ENCODE measurements around the gene TREML2.
A peak's percentile ranks its signal among the peaks of the same experiment; 100 is the strongest.
"Not testable (repeated sequence)": the region's sequence is repeated elsewhere in the genome, so short reads cannot be mapped to it uniquely, and the experiment has no call there.

The TREML2 gene

DNA sequence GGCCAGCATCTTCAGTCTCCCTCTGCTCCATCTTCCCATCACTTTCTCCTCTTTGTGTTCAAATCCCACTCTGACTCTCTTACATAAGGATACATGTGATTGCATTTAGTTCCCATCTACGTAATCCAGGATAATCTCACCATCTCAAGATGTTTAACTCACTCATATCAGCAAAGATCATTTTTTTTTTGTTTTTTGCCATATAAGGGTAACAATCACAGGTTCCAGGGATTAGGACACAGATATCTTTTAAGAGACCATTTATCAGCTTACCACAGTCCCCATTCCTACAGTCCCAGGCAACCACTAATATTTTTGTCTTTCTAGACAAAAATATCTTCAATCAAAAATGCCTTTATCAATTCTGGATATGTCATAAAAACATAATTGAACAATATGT, 3.2 kb upstream of the TREML2 start:
- DNase-seq: no peak

DNA sequence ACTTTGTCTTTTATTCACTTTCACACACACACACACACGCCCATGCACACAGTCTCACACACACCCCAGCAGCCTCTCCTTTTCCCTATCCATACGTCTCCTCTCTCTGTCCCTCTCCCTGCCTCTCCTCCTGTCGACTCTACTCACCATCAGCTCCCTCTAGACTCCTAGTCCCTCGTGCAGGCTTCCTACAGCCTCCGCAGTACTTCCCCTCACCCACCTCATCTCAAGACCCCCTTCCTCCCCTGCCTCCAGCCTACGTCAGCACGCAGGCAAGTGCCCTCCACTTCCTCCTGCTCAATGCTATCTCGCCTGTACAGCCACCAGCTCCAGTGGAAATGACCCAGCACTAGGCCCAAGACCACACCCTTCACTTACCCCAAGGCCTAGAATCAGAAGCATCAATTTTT, 820 bp upstream of the TREML2 start:
- DNase-seq: no peak

DNA sequence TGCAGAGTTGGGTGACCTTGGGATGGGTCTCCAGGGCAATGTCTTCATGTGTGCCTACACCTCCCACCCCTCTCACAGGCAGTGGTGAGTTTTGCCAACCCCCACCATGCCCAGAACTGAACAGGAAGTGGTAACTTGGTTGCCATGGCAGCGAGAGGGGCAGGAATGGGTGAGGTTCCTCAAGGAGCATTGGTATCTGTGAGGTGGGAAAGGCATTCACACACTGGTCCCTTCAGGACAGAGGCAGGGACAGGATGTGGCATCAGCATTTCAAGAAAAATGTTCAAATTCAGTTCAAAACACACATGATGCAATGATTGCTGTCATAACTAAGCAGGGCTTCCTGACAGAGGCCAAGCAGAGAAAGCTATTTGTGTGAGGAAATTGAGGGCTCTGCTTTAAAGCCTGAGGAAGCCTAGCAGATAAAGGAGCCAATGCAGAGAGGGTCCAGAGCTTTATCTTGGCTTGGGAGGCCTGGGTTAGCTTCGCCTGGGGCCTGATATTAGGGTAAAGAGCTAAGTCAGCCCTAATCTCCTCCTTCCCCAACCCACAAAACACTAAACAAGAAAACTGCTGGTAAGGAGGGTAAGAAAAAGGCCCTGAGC, 551 bp downstream of the TREML2 start:
- DNase-seq: peak; percentile 19

DNA sequence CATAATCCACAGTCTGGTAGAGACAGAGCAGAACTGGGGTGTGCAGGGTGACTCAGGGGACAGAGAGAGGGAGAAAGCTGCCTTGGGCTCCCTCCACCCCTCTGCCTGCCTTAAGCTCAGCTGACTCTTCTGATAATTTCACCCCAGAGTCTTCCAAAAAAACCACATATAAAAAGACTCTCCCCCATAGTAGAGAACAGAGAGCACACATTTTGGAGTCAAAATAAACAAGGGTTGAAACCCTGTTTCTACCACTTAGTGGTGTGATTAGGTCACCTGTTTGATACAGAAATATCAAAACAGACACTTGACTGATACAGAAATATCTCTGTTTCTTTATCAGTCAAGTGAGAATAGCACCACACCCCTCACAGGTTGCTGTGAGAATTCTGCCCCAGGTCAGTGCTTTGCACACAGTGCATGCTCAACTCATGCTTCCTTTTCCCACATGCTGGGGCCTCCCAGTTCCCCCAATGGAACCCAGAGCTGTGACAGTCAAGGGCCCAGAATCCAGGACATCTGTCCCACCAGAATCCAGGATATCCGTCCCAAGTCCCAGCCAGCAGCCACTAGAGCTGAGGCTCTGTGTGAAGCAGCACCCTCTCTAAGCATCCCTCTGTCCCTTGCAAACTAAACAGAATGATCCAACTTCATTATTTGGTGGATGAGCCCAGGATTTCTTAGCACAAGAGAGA, 1.2 kb downstream of the TREML2 start:
- no peak for DNase-seq

DNA sequence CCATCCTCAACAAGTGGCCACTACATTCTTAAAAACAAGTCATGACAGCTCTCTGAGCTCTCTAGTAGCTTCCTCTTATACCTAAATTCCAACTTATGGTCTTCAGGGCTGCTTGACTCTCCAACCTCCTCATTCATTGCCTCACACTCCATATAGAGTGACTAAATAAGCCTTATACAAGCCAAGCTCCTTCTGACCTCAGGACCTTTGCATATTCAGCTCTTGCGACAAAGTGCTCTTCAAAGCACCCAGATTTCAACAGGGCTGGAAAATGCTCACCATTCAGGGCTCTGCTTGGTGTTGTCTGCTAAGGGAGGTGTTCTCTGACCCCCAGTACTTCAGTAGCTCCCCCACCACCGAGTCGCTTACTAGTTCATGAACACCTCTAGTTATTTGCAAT, 3.7 kb downstream of the TREML2 start:
- DNase-seq: no peak

DNA sequence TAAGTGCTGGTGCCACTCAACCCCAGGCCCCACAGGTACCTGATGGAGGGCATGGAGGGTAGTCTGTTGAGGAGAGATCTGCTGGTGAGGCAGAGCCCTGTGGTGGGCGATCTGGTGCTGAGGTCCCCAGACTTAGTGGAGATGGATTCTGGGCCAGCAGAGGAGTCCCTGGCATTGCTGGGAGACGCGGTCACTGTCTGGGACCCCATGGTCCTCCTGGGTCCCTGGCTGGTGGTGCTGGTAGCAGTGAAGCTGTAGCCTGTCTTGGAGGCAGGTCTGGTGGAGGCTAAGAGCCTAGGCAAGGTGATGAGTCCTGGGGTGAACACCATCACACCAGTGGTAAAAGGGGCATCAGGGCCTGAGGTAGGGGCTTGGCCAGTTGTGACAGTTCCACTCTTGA, 6.6 kb downstream of the TREML2 start:
- DNase-seq: no peak

DNA sequence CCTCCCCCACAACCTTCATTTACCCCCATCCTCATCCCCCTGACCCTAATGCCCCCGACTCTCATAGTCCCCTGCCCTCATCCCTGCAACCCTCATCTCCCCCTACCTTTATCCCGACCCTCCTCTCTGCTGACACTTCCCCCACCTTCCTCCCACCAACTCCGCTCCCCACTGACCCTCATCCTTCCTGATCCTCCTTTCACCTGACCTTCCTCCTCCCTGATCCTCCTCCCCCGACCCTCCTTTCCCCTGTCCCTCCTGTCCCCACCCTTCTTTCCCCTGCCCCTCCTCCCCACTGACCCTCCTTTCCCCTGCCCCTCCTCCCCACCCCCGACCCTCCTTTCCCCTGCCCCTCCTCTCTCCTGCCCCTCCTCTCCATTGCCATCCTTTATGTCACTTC, 7.1 kb downstream of the TREML2 start:
- DNase-seq: no peak

DNA sequence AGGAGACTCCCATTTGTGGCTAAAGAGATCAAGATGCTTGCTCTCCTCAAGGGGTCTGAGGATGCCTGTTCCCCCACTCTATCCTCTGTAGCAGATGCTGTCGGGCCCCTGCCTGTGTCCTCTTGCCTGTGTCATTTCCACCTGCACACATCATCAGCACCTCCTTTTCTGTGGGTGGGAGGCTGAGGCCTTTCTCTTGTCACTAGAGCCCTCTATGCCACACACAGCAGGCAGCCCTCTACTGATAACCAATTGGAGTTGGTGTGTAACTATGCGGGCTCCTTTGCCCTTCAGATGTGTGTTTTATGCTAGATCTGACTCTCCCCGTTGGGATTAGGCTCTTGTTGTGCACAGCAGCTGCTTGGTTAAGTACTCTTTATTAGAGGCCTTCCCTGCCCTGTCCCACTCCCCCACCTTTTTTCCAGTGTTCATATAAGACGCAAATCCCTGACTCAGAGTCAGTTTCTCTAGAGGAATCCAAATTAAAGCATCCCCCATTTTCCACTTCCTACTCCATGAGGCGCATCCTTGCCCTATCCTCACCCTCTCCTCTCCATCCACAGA, 7.7 kb downstream of the TREML2 start:
- peak; percentile 9 for DNase-seq

DNA sequence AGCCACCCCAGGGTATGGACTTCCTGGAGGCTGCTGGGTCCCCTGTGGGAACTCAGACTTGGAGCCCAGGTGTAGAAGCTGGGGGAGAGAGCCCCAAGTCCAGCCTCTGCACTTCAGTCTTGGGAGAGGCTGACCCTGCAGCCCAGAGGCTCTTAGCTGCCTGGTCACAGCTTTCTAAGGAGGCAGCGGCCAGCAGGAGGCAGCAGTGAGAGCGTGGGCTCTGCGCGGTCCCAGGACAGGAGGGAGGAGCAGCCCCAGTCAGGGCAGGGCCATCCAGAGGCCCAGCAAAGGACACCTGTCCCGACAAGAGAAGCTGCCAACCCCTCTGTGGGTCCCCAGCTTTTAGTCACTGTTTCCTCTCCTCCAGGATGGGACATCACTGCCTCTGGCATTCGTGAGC, 9.4 kb downstream of the TREML2 start:
- peak; percentile 34 for DNase-seq

DNA sequence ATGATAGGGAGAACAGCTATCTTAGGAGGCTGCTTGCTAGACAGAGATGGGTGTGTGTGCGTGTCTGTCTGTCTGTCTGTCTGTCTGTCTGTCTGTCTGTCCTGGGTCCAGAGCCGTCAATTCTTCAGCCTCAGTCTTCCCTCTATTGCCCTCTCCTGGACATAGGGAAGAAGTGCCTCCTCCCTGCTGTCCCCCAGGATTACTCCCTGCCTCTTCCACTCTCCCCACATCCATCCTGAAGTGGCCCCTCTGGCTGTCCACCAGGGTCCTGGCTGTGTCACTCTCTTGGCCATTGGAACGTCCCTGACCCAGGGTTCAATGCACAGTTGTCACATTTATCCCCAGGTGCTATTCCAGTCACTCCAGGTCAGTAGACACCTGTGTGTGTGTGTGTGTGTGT, 10.2 kb downstream of the TREML2 start:
- DNase-seq: no peak

DNA sequence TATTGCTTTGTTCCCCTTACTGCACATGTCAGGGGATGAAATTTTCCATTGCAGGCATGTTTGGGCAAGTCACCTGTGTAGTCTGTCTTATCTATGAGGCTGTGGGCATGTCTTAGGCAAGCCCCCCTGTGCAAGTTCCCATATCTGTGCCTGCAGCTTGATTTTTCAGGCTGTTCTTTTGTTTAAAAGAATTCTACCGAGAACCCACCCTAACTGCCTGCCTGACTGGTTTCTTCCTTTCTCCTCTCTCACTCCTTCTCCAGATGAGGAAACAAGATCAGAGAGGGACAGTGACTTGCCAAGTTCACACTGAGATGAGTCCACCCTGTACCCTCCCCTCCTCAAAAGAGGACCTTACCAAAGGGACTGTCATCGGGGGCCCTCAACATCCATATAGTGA, 11.0 kb downstream of the TREML2 start:
- DNase-seq: no peak

DNA sequence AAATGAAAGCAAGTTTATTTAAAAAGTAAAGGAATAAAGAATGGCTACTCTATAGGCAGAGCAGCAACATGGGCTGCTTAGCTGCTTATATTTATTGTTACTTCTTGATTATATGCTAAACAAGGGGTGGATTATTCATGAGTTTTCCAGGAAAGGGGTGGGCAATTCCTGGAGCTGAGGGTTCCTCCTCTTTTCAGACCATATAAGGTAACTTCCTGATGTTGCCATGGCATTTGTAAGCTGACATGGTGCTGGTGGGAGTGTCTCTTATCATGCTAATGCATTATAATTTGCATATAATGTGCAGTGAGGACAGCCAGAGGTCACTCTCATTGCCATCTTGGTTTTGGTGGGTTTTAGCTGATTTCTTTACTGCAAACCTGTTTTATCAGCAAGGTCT, 11.9 kb downstream of the TREML2 start:
- not testable (repeated sequence) for DNase-seq

DNA sequence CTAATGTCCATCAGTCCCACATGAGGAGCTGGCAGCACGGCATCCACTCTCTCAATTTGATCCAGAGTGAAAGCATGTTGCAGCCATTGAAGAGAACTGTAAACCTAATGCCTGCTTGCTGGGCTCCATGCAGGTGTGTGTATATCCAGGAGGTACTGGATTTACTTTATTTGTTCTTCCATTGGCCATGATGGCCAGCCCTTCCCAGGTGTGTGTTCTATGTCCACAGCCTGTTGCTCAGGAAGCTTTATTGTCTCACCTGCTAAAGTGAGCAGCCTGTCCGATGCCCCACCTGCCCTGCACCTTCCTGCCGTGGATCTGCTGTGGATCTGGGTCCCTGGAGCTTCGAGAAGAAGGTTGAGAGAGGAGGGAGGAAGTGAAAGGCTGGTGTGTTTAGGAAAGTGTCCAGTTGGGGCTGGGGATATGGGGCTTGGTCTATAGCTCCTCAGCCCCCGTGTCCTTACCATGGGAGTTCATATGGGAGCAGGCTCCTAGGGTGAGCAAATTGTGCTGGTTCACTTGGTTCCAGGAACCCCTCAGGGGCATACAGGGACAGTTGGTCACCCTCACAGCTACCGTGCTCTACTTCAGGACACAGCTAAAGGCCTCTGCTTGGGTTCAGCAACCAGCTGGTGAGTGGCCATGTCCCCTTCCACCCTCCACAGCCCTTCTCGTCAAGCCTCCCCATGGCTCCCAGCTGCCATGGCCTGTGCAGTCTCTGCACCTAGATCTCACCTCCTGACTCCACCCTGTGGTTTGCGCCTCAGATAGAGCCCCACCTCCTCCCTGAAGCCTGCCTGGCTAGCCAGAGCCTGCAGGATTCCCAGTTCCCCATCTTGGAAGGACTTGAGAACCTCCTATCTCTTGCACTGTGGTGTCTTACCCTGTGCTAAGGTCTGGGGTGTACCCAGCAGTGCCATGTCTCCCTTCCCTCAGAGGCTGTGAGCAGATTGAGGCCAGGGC, 12.7 kb downstream of the TREML2 start:
- no peak for DNase-seq

DNA sequence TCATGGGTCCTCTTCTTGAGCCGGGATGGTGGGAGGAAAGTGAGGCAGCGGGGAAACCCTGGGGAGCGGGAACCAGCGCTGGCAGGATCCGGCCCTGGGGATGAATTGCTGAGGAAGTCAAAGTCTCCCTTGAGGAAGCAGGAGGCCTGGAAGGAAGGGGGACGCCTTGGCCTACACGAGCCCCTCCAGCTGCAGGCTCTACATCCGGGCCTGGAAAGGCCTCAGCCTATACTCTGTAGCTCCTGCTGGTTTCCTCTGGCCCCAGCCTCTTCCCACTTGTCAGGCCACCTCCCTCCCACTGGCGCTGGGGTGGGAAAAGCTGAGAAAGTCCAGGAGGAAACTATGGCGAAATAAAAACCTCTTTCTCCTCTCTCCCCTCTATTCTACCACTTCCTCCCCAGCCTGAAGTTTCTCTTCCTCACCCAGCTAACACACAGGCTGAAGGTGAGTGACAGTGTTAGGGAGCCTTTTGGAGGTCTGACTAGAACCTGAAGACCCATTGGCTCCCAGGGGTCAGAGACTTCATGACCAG, 14.9 kb downstream of the TREML2 start:
- no peak for DNase-seq

DNA sequence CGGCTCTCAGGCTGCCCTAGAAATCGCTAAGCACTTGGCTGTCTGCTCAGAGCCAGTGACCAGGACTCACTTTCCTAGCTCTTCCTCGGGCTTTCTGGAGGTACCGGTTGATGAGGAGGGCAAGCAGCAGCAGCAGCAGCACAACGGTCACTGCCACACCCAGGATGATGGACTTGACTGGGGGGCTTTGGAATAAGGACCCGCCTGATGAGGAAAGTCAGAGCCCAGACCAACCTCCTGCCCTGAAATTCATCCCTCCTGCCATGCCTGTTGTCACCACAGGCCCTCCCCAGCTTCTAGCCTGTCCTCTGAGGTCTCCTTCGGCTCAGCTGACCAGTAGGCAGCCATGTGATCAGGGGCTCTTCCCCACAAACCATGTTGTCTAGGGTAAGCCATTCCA, 16.2 kb downstream of the TREML2 start:
- no peak for DNase-seq

DNA sequence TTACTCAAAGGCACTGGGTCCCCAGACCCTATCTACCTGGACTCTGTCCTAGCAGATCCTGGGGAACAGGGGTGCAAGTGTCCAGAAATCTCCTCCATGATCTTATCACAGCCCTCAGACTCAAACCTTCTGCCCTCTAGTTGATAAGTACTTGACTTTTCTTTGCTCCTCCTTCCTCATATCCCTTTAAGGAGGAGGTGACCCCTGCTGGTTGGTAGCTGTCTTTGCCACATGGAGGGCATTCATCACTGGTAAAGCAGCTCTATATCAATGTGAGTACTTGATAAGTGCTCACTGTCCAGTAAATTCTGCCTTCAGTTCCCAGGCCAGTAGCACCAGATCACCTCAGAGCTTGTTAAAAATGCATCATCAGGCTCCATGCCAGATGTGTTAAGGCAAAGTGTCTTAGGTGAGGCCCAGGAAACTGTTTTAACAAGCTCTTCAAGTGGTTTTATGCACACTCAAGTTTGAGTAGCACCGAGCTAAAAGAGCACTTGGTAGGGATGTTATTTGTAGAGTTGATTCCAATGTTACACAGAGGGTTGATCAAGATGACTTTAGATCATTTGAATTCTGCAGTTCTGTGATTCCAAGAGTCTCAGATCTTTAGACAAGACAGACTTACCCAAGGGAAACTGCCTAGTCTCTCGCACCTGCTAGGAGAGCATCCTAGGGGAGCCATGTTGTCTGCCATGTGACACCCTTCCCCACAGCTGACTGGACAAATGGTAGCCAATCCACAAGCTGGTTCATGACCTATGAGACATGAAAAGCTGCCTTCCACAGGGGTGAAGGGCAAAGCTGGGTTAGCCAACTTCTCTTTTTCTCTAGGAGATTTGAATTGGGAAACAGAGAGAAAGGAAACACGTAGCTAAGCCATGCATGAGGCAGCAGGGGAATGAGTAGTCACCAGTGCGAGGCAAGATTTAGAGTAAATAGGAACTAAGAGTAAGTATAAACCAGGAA, 18.6 kb downstream of the TREML2 start:
- peak; percentile 25 for DNase-seq

DNA sequence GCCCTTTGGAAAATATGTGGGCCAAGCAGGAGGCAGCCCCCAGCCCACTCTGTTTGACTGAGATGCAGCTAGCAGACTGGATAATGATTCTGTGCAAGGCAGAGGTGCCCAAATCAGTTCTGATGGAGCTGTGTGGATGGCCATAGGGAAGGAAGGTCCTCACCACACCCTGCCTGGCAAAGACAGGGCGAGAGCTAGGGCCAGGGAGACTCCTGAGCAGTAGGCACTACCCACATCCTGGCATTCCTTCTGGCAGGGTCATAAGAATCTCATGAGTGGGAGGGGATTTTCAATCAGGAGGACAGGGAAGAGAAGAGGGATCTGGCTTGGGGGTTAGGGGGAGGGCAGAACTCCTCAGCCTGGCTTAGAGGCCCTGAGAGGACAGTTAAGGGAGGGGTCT, 19.4 kb downstream of the TREML2 start:
- DNase-seq: no peak

DNA sequence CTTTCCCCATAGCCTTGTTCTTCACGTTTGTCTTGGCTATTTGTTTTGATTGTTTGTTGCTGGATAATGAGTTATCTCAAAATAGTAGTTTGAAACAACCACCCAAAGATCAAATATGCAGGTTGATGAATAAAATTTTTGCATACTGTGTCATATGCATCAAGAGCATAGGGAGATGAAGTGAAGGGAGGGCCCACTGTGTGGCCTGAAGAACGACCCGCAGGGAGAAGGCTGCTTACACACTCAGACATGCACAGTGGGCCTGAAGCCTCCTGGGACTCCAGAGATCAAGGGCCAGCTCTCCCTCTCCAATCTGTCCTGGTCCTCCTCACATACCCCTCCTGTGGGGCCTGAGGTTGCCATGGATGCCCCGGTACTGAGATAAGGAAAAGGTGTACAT, 21.8 kb downstream of the TREML2 start:
- DNase-seq: no peak

DNA sequence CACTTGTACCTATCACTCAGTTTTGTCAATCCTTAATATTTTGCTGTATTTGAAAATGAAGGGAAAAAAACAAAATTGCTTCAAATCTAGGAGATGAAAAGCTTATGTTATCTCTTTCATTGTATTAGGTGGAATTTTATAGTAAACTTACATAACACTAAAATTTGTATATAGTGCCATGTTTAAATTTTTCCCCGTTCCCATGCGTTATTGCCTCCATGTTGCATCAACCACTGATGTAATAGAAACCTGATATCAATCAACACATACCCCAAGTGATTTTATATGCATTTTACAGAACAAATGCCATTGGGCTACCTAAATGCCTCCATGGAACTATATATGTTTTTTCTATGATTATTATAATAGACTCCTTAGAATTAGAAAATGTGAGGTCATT, 23.3 kb downstream of the TREML2 start:
- DNase-seq: no peak

DNA sequence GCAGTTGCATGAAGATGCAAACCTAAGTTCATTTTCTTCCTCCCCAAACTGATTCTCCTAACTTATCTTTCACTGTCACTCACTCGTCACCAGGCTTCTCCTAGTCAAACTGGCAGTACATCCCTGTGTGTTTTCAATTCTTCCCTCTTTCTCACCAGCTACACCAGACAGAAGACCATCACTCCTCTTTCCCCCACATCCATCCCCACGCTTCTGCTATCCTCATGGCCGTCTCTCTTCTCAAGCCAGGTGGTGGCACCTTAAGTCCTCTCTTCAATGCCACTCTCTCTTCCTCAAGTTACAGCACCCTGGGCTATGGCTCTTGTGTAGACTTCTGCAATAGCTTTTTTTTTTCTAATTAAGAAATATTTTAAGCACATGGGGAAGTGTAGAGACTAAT, 23.7 kb downstream of the TREML2 start:
- no peak for DNase-seq

DNA sequence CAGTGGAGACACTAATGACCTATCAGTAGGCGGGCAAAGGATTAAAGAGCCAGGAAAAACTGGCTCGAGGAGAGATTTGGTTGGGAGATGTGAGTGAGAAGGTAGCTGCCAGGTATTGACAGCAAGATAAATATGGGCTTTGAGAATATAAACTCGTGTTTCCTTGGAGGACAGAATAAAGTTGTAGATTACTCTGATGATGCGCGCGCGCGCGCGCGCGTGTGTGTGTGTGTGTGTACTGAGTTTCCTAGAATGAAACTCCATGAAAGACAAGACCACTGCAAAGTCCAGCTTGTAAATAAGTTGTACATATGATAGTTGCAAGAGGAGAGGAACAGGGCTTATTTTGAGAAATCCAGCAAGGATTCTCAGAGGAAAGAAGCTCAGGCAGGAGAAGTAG, 24.8 kb downstream of the TREML2 start:
- no peak for DNase-seq

DNA sequence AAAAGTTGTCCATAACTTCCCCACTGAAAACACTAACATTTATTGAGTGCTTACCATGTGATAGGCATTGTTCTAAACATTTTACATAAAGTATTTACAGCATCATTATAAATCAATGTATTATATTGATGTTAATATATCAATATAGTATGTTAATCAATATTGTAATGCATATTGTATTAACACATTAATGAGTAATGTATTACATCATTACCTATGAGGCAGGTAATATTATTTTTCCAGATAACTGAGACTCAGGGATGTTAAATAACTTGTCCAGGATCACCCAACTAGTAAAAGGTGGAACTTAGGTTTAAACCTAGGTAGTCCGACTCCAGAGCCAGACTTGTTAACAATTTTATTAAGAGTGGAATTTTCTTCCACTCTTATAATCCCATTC, 25.9 kb downstream of the TREML2 start:
- DNase-seq: no peak
